Germinal center (tissue), 1 donor: ENCODE data around the gene SAMD3.
A peak's percentile ranks its signal among the peaks of the same experiment; 100 is the strongest.
"Not testable (repeated sequence)": the region's sequence is repeated elsewhere in the genome, so short reads cannot be mapped to it uniquely, and the experiment has no call there.

ENCODE experiments used
- DNase-seq: peaks from one replicate; pipeline ENCODE4 v3.0.0; 2012; ENCODE audit warnings: mixed read lengths, low spot score

The SAMD3 gene

GRCh38 chr6:130129762-130130246 is 92.9 kb downstream of the SAMD3 start:
- no peak for DNase-seq

GRCh38 chr6:130128326-130128725 is 94.4 kb downstream of the SAMD3 start:
- no peak for DNase-seq

- no peak for DNase-seq
These were observed 95.6 kb downstream of the SAMD3 start for GRCh38 chr6:130127195-130127594.

GRCh38 chr6:130122243-130122642 is 100.5 kb downstream of the SAMD3 start:
- no peak for DNase-seq

GRCh38 chr6:130120731-130121130 is 102.0 kb downstream of the SAMD3 start:
- DNase-seq: no peak

- DNase-seq: no peak
These were observed 103.5 kb downstream of the SAMD3 start for GRCh38 chr6:130119211-130119610.

- DNase-seq: peak; percentile 11
These were observed 104.5 kb downstream of the SAMD3 start for GRCh38 chr6:130118236-130118635.

GRCh38 chr6:130117187-130117701 is 105.5 kb downstream of the SAMD3 start:
- DNase-seq: not testable (repeated sequence)

- DNase-seq: peak; percentile 9
These were observed 106.5 kb downstream of the SAMD3 start for GRCh38 chr6:130116273-130116672.

- DNase-seq: peak; percentile 59
These were observed 107.7 kb downstream of the SAMD3 start for GRCh38 chr6:130115036-130115435.

- no peak for DNase-seq
These were observed 109.5 kb downstream of the SAMD3 start for GRCh38 chr6:130113201-130113710.

GRCh38 chr6:130111031-130111430 is 111.7 kb downstream of the SAMD3 start:
- no peak for DNase-seq

GRCh38 chr6:130107710-130108109 is 115.0 kb downstream of the SAMD3 start:
- no peak for DNase-seq

- peak; percentile 11 for DNase-seq
These were observed 116.6 kb downstream of the SAMD3 start for GRCh38 chr6:130105996-130106704.

GRCh38 chr6:130099119-130099518 is 123.6 kb downstream of the SAMD3 start:
- no peak for DNase-seq

GRCh38 chr6:130098317-130098716 is 124.4 kb downstream of the SAMD3 start:
- no peak for DNase-seq
